ENCODE data around the gene VPS37C. TPM values are rescaled to one million over a fixed set of nuclear protein-coding genes. Genes with fewer than 3 reads are reported as not detected.
A peak's percentile ranks its signal among the peaks of the same experiment; 100 is the strongest.

Gene VPS37C
- total RNA-seq, 1 donor from 2014 or later: 9.7 TPM

DNA sequence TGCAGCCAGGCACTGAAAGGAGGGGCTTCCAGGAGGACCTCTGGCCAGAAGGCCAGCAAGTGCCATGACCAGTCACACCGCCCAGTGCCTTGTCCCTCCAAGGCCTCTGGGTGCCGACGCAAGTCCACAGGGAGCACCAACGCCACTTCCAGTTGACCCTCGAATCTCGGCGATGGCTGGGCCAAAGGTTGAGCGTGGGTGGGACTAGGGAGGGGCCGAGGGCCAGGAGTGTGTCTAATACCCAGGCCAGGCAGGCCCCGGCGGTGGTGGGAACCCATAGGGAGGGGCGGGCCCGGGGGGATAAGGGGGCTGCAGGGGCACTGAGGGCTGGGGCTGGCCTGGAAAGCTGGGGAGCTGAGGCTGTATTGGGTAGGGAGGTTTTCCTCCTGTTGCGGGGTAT, 29.6 kb downstream of the VPS37C start:
- DNase-seq: no peak

DNA sequence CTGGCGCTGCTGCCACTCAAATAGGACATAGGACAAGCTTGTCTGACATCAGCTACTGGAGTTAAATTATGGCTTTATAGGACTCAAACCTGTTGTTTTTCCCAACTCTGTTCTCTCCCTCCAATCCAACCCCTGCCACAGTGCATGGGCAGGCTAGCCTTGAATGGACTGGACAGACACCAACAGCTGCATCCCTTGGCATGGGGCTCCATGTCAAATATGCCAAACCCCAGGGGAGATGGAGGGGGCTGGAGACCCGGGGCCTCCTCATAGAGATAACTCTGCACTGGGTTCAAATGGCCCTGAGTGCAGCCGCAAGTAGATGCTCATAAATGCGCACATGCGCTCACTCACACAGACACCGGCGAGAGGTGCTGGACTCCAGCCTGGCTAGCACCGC, 30.0 kb downstream of the VPS37C start:
- no peak for DNase-seq

- DNase-seq: peak; percentile 95
Measured at GRCh38 chr11:61129639-61130523, 31.3 kb downstream of the VPS37C start.

DNA sequence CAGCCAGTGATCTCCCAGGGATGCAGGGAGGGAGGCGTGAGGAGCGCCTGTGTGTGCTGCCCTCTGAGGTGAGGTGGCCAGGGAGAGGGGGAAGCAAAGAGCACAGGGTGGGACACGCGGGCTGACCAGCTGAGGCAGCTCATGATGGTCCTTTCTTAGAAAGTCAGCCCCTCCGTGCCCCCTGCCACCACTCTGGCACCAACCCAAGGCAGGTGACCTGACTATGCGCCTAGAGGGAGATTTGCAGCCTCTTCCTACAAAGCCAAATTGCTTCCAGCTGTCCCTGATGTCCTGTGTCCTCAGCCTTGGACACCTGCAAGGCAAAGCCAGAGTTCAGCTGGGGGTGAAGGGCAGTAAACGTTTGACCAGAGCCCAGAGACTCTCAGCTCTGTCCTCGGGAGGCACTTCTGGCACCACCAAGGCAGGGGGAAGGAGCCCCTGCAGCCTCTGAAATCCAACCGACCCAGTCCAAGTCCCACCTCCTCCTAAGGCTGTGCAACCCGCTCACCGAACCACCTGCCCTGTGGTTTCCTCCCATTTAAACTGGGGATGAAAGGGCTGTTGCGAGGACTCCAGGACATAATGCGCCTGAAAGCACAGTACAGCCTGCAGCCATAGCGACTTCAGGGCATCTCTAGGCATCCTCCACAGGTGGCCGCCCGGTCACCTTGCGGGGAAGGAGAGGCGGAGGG, 32.1 kb downstream of the VPS37C start:
- DNase-seq: no peak

- DNase-seq: no peak
Measured at GRCh38 chr11:61127991-61128390, 33.2 kb downstream of the VPS37C start.

GRCh38 chr11:61126256-61126655, 35.0 kb downstream of the VPS37C start:
- DNase-seq: peak; percentile 21

DNA sequence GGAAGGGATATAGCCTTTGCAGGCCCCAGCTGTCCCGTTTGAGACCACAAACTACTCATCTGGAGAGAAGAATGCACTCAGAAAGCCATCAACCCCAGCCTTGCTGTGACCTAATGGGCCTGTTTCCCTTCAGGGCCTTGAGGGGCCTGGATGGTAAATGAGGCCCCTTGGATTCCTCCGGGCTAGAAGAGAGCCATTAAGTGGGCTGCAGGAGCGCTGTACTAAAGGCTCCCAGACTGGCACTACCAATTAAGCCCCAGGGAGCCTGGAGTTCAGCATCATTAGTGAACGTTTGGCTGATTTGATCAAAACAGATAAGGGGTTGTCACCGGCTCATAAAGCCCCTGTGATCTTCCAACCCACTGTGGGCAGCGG, 35.9 kb downstream of the VPS37C start:
- no peak for DNase-seq

- no peak for DNase-seq
Measured at GRCh38 chr11:61124574-61125309, 36.5 kb downstream of the VPS37C start.

DNA sequence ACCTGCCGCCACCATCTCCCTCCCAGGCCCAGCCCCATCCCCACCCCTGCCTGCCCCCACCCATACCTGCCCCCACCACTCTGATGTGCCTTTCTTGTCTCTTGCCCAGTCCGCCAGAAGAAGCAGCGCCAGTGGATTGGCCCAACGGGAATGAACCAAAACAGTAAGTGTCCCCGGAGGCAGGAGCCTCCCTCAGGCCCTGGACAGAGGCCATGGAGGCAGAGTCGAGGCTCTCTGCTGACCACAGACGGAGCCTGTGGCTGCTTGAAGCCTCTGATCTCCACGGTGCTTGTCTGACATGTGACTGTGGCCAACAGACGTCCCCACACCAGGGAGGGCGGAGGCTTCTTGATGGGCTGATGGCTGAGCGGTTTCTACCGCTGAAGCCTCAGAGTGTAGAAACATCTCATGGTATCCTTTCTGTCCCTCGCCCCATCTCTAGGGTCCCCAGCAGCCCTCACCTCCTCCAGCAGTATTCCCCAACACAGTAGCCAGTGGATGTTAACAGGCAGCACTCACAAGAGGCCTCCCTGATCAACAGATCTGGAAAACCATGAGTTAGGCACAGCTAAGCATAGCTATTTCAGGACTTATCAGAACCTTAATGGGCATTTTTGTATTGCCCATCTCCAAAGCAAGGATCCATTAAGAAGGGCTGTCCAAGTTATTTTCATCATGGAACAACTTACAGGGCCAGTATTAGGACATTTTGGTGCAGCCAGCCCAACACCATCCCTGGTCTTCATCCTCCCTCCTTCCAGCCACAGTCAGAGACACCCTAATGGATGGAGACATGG, 37.3 kb downstream of the VPS37C start:
- no peak for DNase-seq

- no peak for DNase-seq
Measured at GRCh38 chr11:61122761-61123160, 38.5 kb downstream of the VPS37C start.

- DNase-seq: no peak
Measured at GRCh38 chr11:61121917-61122316, 39.3 kb downstream of the VPS37C start.

- no peak for DNase-seq
Measured at GRCh38 chr11:61121192-61121831, 39.9 kb downstream of the VPS37C start.

GRCh38 chr11:61120706-61121191, 40.5 kb downstream of the VPS37C start:
- no peak for DNase-seq

GRCh38 chr11:61120099-61120705, 41.0 kb downstream of the VPS37C start:
- no peak for DNase-seq

DNA sequence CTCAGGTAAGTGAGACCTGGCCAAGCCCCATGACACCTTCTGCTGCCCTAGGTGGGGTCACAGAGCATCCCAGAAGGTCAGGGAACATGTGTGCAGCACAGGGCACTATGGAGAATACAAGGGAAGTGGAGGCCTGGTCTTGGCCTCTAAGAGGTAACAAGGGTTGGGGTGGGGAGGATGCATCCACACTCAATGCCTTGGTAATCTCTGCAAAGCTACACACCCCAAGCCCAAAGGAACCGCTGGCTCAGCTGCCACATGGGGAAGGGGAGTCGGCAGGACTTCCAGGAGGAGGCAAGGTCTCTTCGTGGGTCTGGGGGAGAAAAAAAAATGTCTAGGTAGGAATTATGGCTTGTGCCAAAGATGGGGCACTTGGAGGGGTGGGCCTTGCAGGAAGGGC, 41.7 kb downstream of the VPS37C start:
- no peak for DNase-seq

DNA sequence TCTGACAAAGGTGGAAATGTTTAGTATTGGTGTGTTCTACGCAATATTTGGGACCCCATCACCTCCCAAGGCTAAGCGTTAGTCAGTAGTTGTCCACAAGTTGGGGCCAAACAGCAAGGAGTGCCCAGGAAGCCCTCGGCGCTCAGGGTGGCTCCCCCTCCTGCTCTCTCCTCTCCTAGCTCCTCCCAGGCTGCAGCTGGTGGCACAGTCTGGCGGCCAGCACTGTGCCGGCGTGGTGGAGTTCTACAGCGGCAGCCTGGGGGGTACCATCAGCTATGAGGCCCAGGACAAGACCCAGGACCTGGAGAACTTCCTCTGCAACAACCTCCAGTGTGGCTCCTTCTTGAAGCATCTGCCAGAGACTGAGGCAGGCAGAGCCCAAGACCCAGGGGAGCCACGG, 42.2 kb downstream of the VPS37C start:
- DNase-seq: no peak

DNA sequence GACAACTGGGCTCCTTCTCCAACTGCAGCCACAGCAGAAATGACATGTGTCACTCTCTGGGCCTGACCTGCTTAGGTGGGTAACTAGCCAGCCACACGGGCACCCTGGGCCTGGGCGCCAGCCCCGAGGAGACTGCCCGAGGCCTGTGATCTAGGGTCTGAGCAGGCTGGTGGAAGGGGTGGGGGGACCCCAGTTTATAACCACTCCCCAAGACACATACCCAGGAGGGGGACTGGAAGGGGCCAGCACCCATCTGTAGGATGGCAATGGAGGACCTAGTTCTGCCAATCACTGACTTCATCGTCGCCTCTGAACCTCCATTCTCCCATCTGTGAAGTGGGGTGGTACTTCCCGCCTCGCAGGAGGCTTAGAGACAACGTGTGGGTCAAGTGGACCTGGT, 42.8 kb downstream of the VPS37C start:
- DNase-seq: no peak

GRCh38 chr11:61118004-61118403, 43.2 kb downstream of the VPS37C start:
- no peak for DNase-seq

GRCh38 chr11:61117168-61117520, 44.1 kb downstream of the VPS37C start:
- DNase-seq: no peak

- DNase-seq: no peak
Measured at GRCh38 chr11:61116426-61117167, 44.6 kb downstream of the VPS37C start.

Measured in dermis blood vessel endothelial cell (primary cell).